Measurements from ENCODE around the gene PPP1R13L.

- TF ChIP-seq, protein P1, sequence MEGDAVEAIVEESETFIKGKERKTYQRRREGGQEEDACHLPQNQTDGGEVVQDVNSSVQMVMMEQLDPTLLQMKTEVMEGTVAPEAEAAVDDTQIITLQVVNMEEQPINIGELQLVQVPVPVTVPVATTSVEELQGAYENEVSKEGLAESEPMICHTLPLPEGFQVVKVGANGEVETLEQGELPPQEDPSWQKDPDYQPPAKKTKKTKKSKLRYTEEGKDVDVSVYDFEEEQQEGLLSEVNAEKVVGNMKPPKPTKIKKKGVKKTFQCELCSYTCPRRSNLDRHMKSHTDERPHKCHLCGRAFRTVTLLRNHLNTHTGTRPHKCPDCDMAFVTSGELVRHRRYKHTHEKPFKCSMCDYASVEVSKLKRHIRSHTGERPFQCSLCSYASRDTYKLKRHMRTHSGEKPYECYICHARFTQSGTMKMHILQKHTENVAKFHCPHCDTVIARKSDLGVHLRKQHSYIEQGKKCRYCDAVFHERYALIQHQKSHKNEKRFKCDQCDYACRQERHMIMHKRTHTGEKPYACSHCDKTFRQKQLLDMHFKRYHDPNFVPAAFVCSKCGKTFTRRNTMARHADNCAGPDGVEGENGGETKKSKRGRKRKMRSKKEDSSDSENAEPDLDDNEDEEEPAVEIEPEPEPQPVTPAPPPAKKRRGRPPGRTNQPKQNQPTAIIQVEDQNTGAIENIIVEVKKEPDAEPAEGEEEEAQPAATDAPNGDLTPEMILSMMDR (IDR thresholded peaks at IDR 0.05): no peak
- no peak for TF ChIP-seq POLR2A (IDR thresholded peaks at IDR 0.05)
Observed at GRCh38 chr19:45408121-45408520, 3.3 kb upstream of the PPP1R13L start.
